Endothelial cell of umbilical vein (primary cell): ENCODE results near the gene CBX6. TPM values are rescaled to one million over a fixed set of nuclear protein-coding genes. Genes with fewer than 3 reads are reported as not detected.

Experiments used
- BruUV-seq: library from RNA; stranded (reverse); fragments of 400-500 nt; replicated peaks from 2 replicates; lab custom pipeline; 2021; lab: Mats Ljungman, UMichigan
- CTCF ChIA-PET: fragments of 300-600, 350-600 bp; sonication (Branson Sonifier 250); formaldehyde crosslinking; loops from one replicate; lab custom pipeline; 2021; ENCODE audit warnings: antibody characterized with exemption, inconsistent platforms; lab: Charles Lee
- POLR2A ChIA-PET: fragments of 300-600, 350-600 bp; sonication (Branson Sonifier 250); formaldehyde crosslinking; loops from one replicate; lab custom pipeline; 2021; ENCODE audit warnings: antibody characterized with exemption, inconsistent platforms; lab: Charles Lee
- DNase-seq: peaks from one replicate; pipeline ENCODE4 v3.0.0-alpha.2; 2011; ENCODE audit warnings: low read depth, low spot score
- FAIRE-seq: peaks from 2 replicates; lab custom pipeline; 2011; peaks lifted over from hg19 to GRCh38; lab: Jason Lieb, UNC
- H2AFZ ChIP-seq: 2 replicates; pipeline ENCODE4 v1.6.0; 2012; ENCODE audit warnings: low read depth, low read length, control low read depth, inconsistent platforms
- H3K27ac ChIP-seq: 2 replicates; pipeline ENCODE4 v1.5.1; 2011; ENCODE audit warnings: low read depth, mild to moderate bottlenecking, control low read depth, low read length, moderate library complexity; ENCODE audit not compliant: insufficient read depth
- H3K27me3 ChIP-seq, 2 experiments: 2 replicates each; pipeline versions ENCODE4 v1.6.0 to v1.6.1; 2011; ENCODE audit warnings: low read length in 2 of 2, mixed read lengths in 1 of 2; ENCODE audit not compliant: control insufficient read depth in 2 of 2, insufficient read depth in 2 of 2
- H3K36me3 ChIP-seq, 2 experiments: 2 replicates in 1 of 2; 3 replicates in 1 of 2; pipeline ENCODE4 v1.5.1; 2011; ENCODE audit warnings: low read length in 2 of 2, mild to moderate bottlenecking in 1 of 2, moderate library complexity in 1 of 2; ENCODE audit not compliant: control insufficient read depth in 2 of 2, insufficient read depth in 2 of 2; ENCODE audit errors: extremely low read depth in 1 of 2
- H3K4me1 ChIP-seq: 3 replicates; pipeline ENCODE4 v1.5.1; 2011; ENCODE audit warnings: mild to moderate bottlenecking, low read length; ENCODE audit not compliant: control insufficient read depth, insufficient read depth; ENCODE audit errors: extremely low read depth
- H3K4me2 ChIP-seq: 2 replicates; pipeline ENCODE4 v1.6.1; 2011; ENCODE audit warnings: low read length, control low read depth, mixed read lengths; ENCODE audit not compliant: insufficient read depth
- H3K4me3 ChIP-seq, 3 experiments: fragments of 200-600 bp in 1 of 3; sonication (generic), shearing (Covaris generic) in 1 of 3; replicated peaks in 1 of 3; 2 replicates each; pipeline ENCODE4 v1.5.1; 2011 to 2016; ENCODE audit warnings: control low read depth in 3 of 3, low read length in 3 of 3, mild to moderate bottlenecking in 2 of 3, inconsistent platforms in 1 of 3, low read depth in 1 of 3, moderate library complexity in 1 of 3; ENCODE audit not compliant: insufficient read depth in 1 of 3
- H3K79me2 ChIP-seq: 2 replicates; pipeline ENCODE4 v1.6.0; 2012; ENCODE audit warnings: low read length, inconsistent platforms; ENCODE audit not compliant: control insufficient read depth, insufficient read depth
- H3K9ac ChIP-seq: replicated peaks from 2 replicates; pipeline ENCODE3; 2011; ENCODE audit warnings: low read length, control low read depth; ENCODE audit not compliant: insufficient read depth; ENCODE audit errors: extremely low read depth
- H3K9me1 ChIP-seq: replicated peaks from 3 replicates; pipeline ENCODE4 v1.6.0; 2011; ENCODE audit warnings: mild to moderate bottlenecking, low read length; ENCODE audit not compliant: control insufficient read depth, insufficient read depth; ENCODE audit errors: extremely low read depth
- H3K9me3 ChIP-seq: replicated peaks from 2 replicates; pipeline ENCODE4 v1.5.1; 2012; ENCODE audit warnings: low read length, inconsistent platforms; ENCODE audit not compliant: control insufficient read depth, insufficient read depth
- H4K20me1 ChIP-seq: replicated peaks from 2 replicates; pipeline ENCODE3; 2011; ENCODE audit warnings: mild to moderate bottlenecking, low read length; ENCODE audit not compliant: control insufficient read depth, insufficient read depth; ENCODE audit errors: extremely low read depth
- CTCF ChIP-seq, 2 donors: IDR thresholded peaks; 1 replicate in 1 of 2; 2 replicates in 1 of 2; pipeline ENCODE4 v1.5.1; 2011; ENCODE audit warnings: low read length in 2 of 2, mild to moderate bottlenecking in 2 of 2, moderate library complexity in 2 of 2, control low read depth in 1 of 2, inconsistent platforms in 1 of 2, low read depth in 1 of 2; ENCODE audit not compliant: insufficient read depth in 1 of 2; ENCODE audit errors: extremely low read depth in 1 of 2
- GATA2 ChIP-seq: IDR thresholded peaks from 2 replicates; pipeline ENCODE4 v1.7.0; 2011; ENCODE audit warnings: low read depth, mild to moderate bottlenecking, moderate library complexity, mixed read lengths, low read length; ENCODE audit not compliant: insufficient read length, insufficient read depth
- MAX ChIP-seq: IDR thresholded peaks from 2 replicates; pipeline ENCODE4 v1.6.1; 2011; ENCODE audit not compliant: insufficient read depth, insufficient read length
- POLR2AphosphoS5 ChIP-seq: IDR thresholded peaks from 2 replicates; pipeline ENCODE4 v1.6.1; 2012; ENCODE audit warnings: low read depth, mild to moderate bottlenecking, control low read depth, low read length, moderate library complexity; ENCODE audit not compliant: insufficient read depth
- dilution Hi-C: fragments of 300-500 bp; cut with MboI; formaldehyde crosslinking; loops from one replicate; pipeline ENCODE4 v1.15.0; 2019; ENCODE audit warnings: low sequenced_read_pairs; ENCODE audit not compliant: extremely low pct_ligation_motif_present
- intact Hi-C: fragments of 100-400 bp; cut with micrococcal nuclease; formaldehyde crosslinking; loops from one replicate; pipeline ENCODE4 v1.10.0; 2022
- polyA plus RNA-seq, 4 experiments: library from polyadenylated mRNA; depleted of rRNA in 3 of 4; stranded (reverse) in 3 of 4; unstranded in 1 of 4; fragments of >200 nt; gene quantifications; 2 replicates each; pipeline versions ENCODE4 v1.2.1 to v1.2.3, GENCODE V29; 2011 to 2012; ENCODE audit warnings: missing spikeins in 1 of 4
- total RNA-seq: library from RNA; stranded (reverse); gene quantifications from 2 replicates; pipeline ENCODE4 v1.2.3, GENCODE V29; 2021

Gene CBX6
- total and polyA plus RNA-seq, 2 donors (not counting 3 experiments of a cell fraction or from before 2014, with no cell fraction given) = 14.9 to 62.6 TPM

- no peaks in the 10 kb centered on the region for H3K36me3 ChIP-seq
- BruUV-seq = no TSS peak
- CTCF ChIA-PET = interaction anchor here (1.0 to 2.0 kb wide), 5 partner anchors 8 to 83 kb away, joined by 3 to 6 read pairs (median 3); no protein-coding TSS in a partner anchor
- POLR2A ChIA-PET = no interaction called here
- no peaks in the 10 kb centered on the region for H3K79me2 ChIP-seq
- intact Hi-C loops (loop anchor here (10.0 kb wide), 1 partner anchor 65 kb away; the partner anchor contains the start of gene APOBEC3B), dilution Hi-C loops (no loop called here)
- no peak overlapping the region for H3K9ac ChIP-seq
- no peak for TF ChIP-seq GATA2
- no peak for TF ChIP-seq POLR2AphosphoS5
- TF ChIP-seq CTCF (IDR thresholded peaks at IDR 0.05; ENCODE audit: extremely low read depth in 1 of 2, insufficient read depth in 1 of 2, low read depth in 1 of 2, low read length in 2 of 2) = no peak
- TF ChIP-seq MAX = no peak
- H3K27me3 ChIP-seq = peaks cover 5 to 14% of the 10 kb centered on the region in 2 experiments
- H3K27ac ChIP-seq = no peak overlapping the region
- DNase-seq (no peak), FAIRE-seq (no peak)
- H3K9me3 ChIP-seq = no peaks in the 10 kb centered on the region
- H3K4me3 ChIP-seq = no peak overlapping the region
- no peak overlapping the region for H3K4me2 ChIP-seq
- H4K20me1 ChIP-seq = no peaks in the 10 kb centered on the region
- no peak overlapping the region for H2AFZ ChIP-seq
- H3K9me1 ChIP-seq = no peaks in the 10 kb centered on the region
- H3K4me1 ChIP-seq = peaks cover 14% of the 10 kb centered on the region
Observed at GRCh38 chr22:38919631-38920190, 47.7 kb upstream of the CBX6 start.
